H1 (cell line): ENCODE measurements around the gene CCNT2. TPM values are rescaled to one million over a fixed set of nuclear protein-coding genes. Genes with fewer than 3 reads are reported as not detected.

Experiments used
- CTCF ChIA-PET: fragments of 300-600 bp; sonication (Branson Sonifier 250); formaldehyde crosslinking; loops from one replicate; lab custom pipeline; 2021; ENCODE audit not compliant: partially characterized antibody; lab: Charles Lee
- POLR2A ChIA-PET: fragments of 300-600 bp; sonication (Branson Sonifier 250); formaldehyde crosslinking; loops from one replicate; lab custom pipeline; 2021; ENCODE audit warnings: inconsistent platforms; ENCODE audit not compliant: partially characterized antibody; lab: Charles Lee
- DNase-seq, 2 experiments: peaks; one replicate each; pipeline versions ENCODE4 v3.0.0 to v3.0.0-alpha.2; 2010 to 2022; ENCODE audit warnings: low spot score in 2 of 2, low read depth in 1 of 2, mixed read lengths in 1 of 2
- FAIRE-seq: peaks from 2 replicates; lab custom pipeline; 2011; peaks lifted over from hg19 to GRCh38; lab: Jason Lieb, UNC
- H2AFZ ChIP-seq: 2 replicates; pipeline ENCODE4 v1.8.1; 2012; ENCODE audit warnings: low read length, inconsistent platforms
- H2AK5ac ChIP-seq: 2 replicates; pipeline ENCODE4 v1.6.1; 2013; ENCODE audit warnings: low read depth, low read length
- H2BK120ac ChIP-seq: replicated peaks from 2 replicates; pipeline ENCODE3; 2013; ENCODE audit warnings: low read depth, low read length, inconsistent platforms
- H2BK12ac ChIP-seq: 2 replicates; pipeline ENCODE4 v1.6.1; 2013; ENCODE audit warnings: low read depth, low read length
- H2BK15ac ChIP-seq: 2 replicates; pipeline ENCODE4 v1.6.1; 2013; ENCODE audit warnings: low read length
- H2BK20ac ChIP-seq: 2 replicates; pipeline ENCODE4 v1.6.1; 2013; ENCODE audit warnings: low read length
- H2BK5ac ChIP-seq: 2 replicates; pipeline ENCODE4 v1.6.1; 2013; ENCODE audit warnings: low read depth, low read length
- H3K14ac ChIP-seq: 2 replicates; pipeline ENCODE4 v1.6.1; 2013; ENCODE audit warnings: inconsistent platforms; ENCODE audit not compliant: insufficient read length
- H3K18ac ChIP-seq: 2 replicates; pipeline ENCODE4 v1.6.1; 2013; ENCODE audit warnings: low read length; ENCODE audit errors: extremely low read depth
- H3K23ac ChIP-seq: 2 replicates; pipeline ENCODE4 v1.6.1; 2013; ENCODE audit warnings: inconsistent platforms; ENCODE audit not compliant: insufficient read length
- H3K23me2 ChIP-seq: 2 replicates; pipeline ENCODE4 v1.6.1; 2013; ENCODE audit warnings: low read depth, low read length
- H3K27ac ChIP-seq: 2 replicates; pipeline ENCODE4 v1.6.1; 2011; ENCODE audit warnings: low read depth, low read length, inconsistent platforms
- H3K27me3 ChIP-seq, 4 experiments: replicated peaks in 1 of 4; 1 replicate in 1 of 4; 2 replicates in 3 of 4; pipeline versions ENCODE4 v1.6.1 to v1.8.1; 2011 to 2013; ENCODE audit warnings: low read length in 3 of 4, mild to moderate bottlenecking in 3 of 4, inconsistent platforms in 2 of 4, mixed read lengths in 2 of 4, moderate library complexity in 1 of 4; ENCODE audit not compliant: control insufficient read depth in 3 of 4, insufficient read depth in 3 of 4; ENCODE audit errors: extremely low read depth in 1 of 4
- H3K36me3 ChIP-seq, 4 experiments: 2 replicates each; pipeline versions ENCODE4 v1.6.1 to v1.8.1; 2011 to 2013; ENCODE audit warnings: mild to moderate bottlenecking in 4 of 4, low read length in 3 of 4, moderate library complexity in 2 of 4, control low read depth in 1 of 4, inconsistent platforms in 1 of 4; ENCODE audit not compliant: insufficient read depth in 4 of 4, control insufficient read depth in 2 of 4
- H3K4ac ChIP-seq: replicated peaks from 2 replicates; pipeline ENCODE3; 2013; ENCODE audit warnings: low read length, low read depth, mixed read lengths, inconsistent platforms; ENCODE audit not compliant: insufficient read length
- H3K4me1 ChIP-seq, 4 experiments: replicated peaks in 1 of 4; 1 replicate in 1 of 4; 2 replicates in 3 of 4; pipeline versions ENCODE4 v1.6.1 to v1.8.1; 2011 to 2013; ENCODE audit warnings: low read length in 3 of 4, inconsistent platforms in 2 of 4, mixed read lengths in 1 of 4; ENCODE audit not compliant: insufficient read depth in 4 of 4, control insufficient read depth in 3 of 4
- H3K4me2 ChIP-seq, 2 experiments: 2 replicates each; pipeline versions ENCODE4 v1.6.1 to v1.8.1; 2011 to 2013; ENCODE audit warnings: low read depth in 2 of 2, low read length in 2 of 2, control low read depth in 1 of 2, inconsistent platforms in 1 of 2, mild to moderate bottlenecking in 1 of 2; ENCODE audit not compliant: insufficient read depth in 1 of 2
- H3K4me3 ChIP-seq, 4 experiments: fragments of 200-600, 300-600 bp in 1 of 4; sonication (generic), shearing (Covaris generic), sonication (Bioruptor Twin) in 1 of 4; 2 replicates each; pipeline versions ENCODE4 v1.5.1 to v1.8.1; 2011 to 2016; ENCODE audit warnings: low read length in 4 of 4, low read depth in 3 of 4, control low read depth in 2 of 4, inconsistent platforms in 2 of 4, mild to moderate bottlenecking in 2 of 4, mixed read lengths in 1 of 4, moderate library complexity in 1 of 4; ENCODE audit not compliant: insufficient read depth in 2 of 4; ENCODE audit errors: extremely low read depth in 1 of 4
- H3K56ac ChIP-seq: replicated peaks from 2 replicates; pipeline ENCODE3; 2013; ENCODE audit warnings: low read depth, mild to moderate bottlenecking, mixed read lengths, low read length, inconsistent platforms; ENCODE audit not compliant: insufficient read length
- H3K79me1 ChIP-seq: 2 replicates; pipeline ENCODE4 v1.6.1; 2013; ENCODE audit warnings: low read depth, low read length, control low read depth
- H3K79me2 ChIP-seq, 2 experiments: 2 replicates each; pipeline versions ENCODE4 v1.6.1 to v1.8.1; 2012 to 2013; ENCODE audit warnings: low read length in 2 of 2, mild to moderate bottlenecking in 2 of 2, inconsistent platforms in 1 of 2; ENCODE audit not compliant: insufficient read depth in 2 of 2, control insufficient read depth in 1 of 2
- H3K9ac ChIP-seq, 4 experiments: replicated peaks in 1 of 4; 1 replicate in 1 of 4; 2 replicates in 3 of 4; pipeline versions ENCODE4 v1.6.1 to v1.8.1; 2011 to 2013; ENCODE audit warnings: low read depth in 3 of 4, low read length in 3 of 4, control low read depth in 2 of 4, mild to moderate bottlenecking in 2 of 4, moderate library complexity in 2 of 4, inconsistent platforms in 1 of 4; ENCODE audit errors: extremely low read depth in 1 of 4
- H3K9me3 ChIP-seq, 2 experiments: 2 replicates each; pipeline versions ENCODE4 v1.6.1 to v1.8.1; 2012 to 2013; ENCODE audit warnings: mild to moderate bottlenecking in 2 of 2, moderate library complexity in 2 of 2, control low read depth in 1 of 2, inconsistent platforms in 1 of 2, low read depth in 1 of 2, low read length in 1 of 2, mixed read lengths in 1 of 2; ENCODE audit not compliant: insufficient read depth in 2 of 2
- H4K20me1 ChIP-seq, 2 experiments: replicated peaks in 1 of 2; 2 replicates each; pipeline versions ENCODE3 to v1.8.1; 2011 to 2013; ENCODE audit warnings: inconsistent platforms in 2 of 2, low read length in 2 of 2, mild to moderate bottlenecking in 1 of 2; ENCODE audit not compliant: insufficient read depth in 2 of 2, control insufficient read depth in 1 of 2
- H4K5ac ChIP-seq: 2 replicates; pipeline ENCODE4 v1.6.1; 2013; ENCODE audit warnings: low read length, low read depth, mixed read lengths, inconsistent platforms; ENCODE audit not compliant: insufficient read length
- H4K8ac ChIP-seq: 2 replicates; pipeline ENCODE4 v1.8.0; 2013; ENCODE audit warnings: mild to moderate bottlenecking, moderate library complexity, low read length, inconsistent platforms; ENCODE audit not compliant: insufficient read depth; ENCODE audit errors: extremely low read depth
- H4K91ac ChIP-seq: replicated peaks from 2 replicates; pipeline ENCODE3; 2013; ENCODE audit warnings: low read length, mixed read lengths, inconsistent platforms; ENCODE audit not compliant: insufficient read length
- BACH1 ChIP-seq: IDR thresholded peaks from 2 replicates; pipeline ENCODE4 v1.6.1; 2012; ENCODE audit warnings: low read length, improper control_type of control experiment
- CBX5 ChIP-seq: fragments of 300-800, 300-1000 bp; sonication (generic); IDR thresholded peaks from 2 replicates; pipeline ENCODE4 v1.7.1; 2016; ENCODE audit warnings: antibody characterized with exemption, low read length, low read depth
- CHD1 ChIP-seq: IDR thresholded peaks from 2 replicates; pipeline ENCODE4 v1.6.1; 2012; ENCODE audit warnings: low read depth, low read length, improper control_type of control experiment
- E2F6 ChIP-seq: IDR thresholded peaks from 2 replicates; pipeline ENCODE4 v1.6.1; 2012; ENCODE audit warnings: inconsistent platforms
- JUN ChIP-seq: IDR thresholded peaks from 2 replicates; pipeline ENCODE4 v1.6.1; 2011; ENCODE audit warnings: low read depth, mild to moderate bottlenecking, improper control_type of control experiment, low read length
- RBBP5 ChIP-seq: IDR thresholded peaks from 2 replicates; pipeline ENCODE4 v1.7.1; 2012; ENCODE audit warnings: low read depth, mild to moderate bottlenecking, inconsistent platforms, low read length, moderate library complexity, borderline replicate concordance
- RNF2 ChIP-seq: fragments of 200-900, 300-1000 bp; sonication (generic); IDR thresholded peaks from 2 replicates; pipeline ENCODE4 v1.7.1; 2016; ENCODE audit warnings: borderline replicate concordance, low read depth, mild to moderate bottlenecking, antibody characterized with exemption, low read length; ENCODE audit not compliant: poor library complexity, severe bottlenecking; ENCODE audit errors: missing control alignments
- RXRA ChIP-seq: IDR thresholded peaks from 2 replicates; pipeline ENCODE4 v1.6.1; 2011; ENCODE audit warnings: low read depth, mild to moderate bottlenecking, low read length, moderate library complexity; ENCODE audit not compliant: insufficient read depth
- WGBS, 2 experiments: shearing (Covaris generic) in 1 of 2; methylation state at CpG; one replicate each; pipeline versions ENCODE4 v1.1.6 to v1.1.7; 2013 to 2015; ENCODE audit warnings: low lambda C conversion rate in 2 of 2, mixed read lengths in 2 of 2, inconsistent platforms in 1 of 2, low coverage in 1 of 2, missing lambda C conversion rate in 1 of 2; ENCODE audit not compliant: insufficient replicate concordance in 2 of 2, insufficient coverage in 1 of 2, insufficient read length in 1 of 2; ENCODE audit errors: extremely low coverage in 1 of 2, missing lambda C conversion rate in 1 of 2; 5-methylcytosine and 5-hydroxymethylcytosine counted together
- polyA plus RNA-seq, 7 experiments: library from polyadenylated mRNA; depleted of rRNA in 3 of 7; stranded (reverse) in 5 of 7; unstranded in 2 of 7; fragments of >200 nt in 5 of 7; fragments of 200-250 nt in 2 of 7; gene quantifications; 1 replicate in 5 of 7; 2 replicates in 1 of 7; 4 replicates in 1 of 7; pipeline versions ENCODE4 v1.2.1 to v1.2.3, GENCODE V29; 2011 to 2013; ENCODE audit warnings: missing spikeins in 2 of 7, mixed read lengths in 2 of 7
- total RNA-seq: library from RNA; stranded (reverse); fragmentation: NEBNext Ultra II Directional; extraction: Animal tissue kit (Norgen Biotek cat#: 25700); gene quantifications from 2 replicates; pipeline ENCODE4 v1.2.1, GENCODE V29; 2021

Gene CCNT2
- total and polyA plus RNA-seq, 2 of the 8 experiments (the other 6 are each of a cell fraction or from before 2014, with no cell fraction given) = 13.0 to 39.7 TPM

GRCh38 chr2:134982603-134983002, 64.0 kb downstream of the CCNT2 start:
- POLR2A ChIA-PET = interaction anchor here (0.6 kb wide), 1 partner anchor 140 kb away, joined by 3 read pairs; no protein-coding TSS in a partner anchor
- Histone ChIP-seq H3K4me3 (no peak overlapping the region), H3K9ac (no peak overlapping the region), H3K9me3 (no peaks in the 10 kb centered on the region), H3K27me3 (no peaks in the 10 kb centered on the region), H2BK15ac (no peak overlapping the region)
- FAIRE-seq = no peak
- TF ChIP-seq RXRA = no peak
- no peak for TF ChIP-seq RBBP5
- no peak for TF ChIP-seq JUN
- no peak for TF ChIP-seq RNF2
- no peak for TF ChIP-seq CBX5
- no peak for TF ChIP-seq E2F6
- TF ChIP-seq CHD1 = no peak
- no peak for TF ChIP-seq BACH1
- TF ChIP-seq, all 59 proteins: peak for 0
- Histone ChIP-seq H2BK12ac (no peak overlapping the region), H2BK20ac (no peak overlapping the region), H2AFZ (no peak overlapping the region), H4K20me1 (no peaks in the 10 kb centered on the region), H3K79me2 (no peaks in the 10 kb centered on the region), H3K4me1 (no peaks in the 10 kb centered on the region), H4K8ac (no peak overlapping the region), H3K36me3 (no peaks in the 10 kb centered on the region), H3K27ac (no peak overlapping the region), H3K4ac (no peak overlapping the region), H3K56ac (no peak overlapping the region), H3K4me2 (no peak overlapping the region), H3K79me1 (no peaks in the 10 kb centered on the region), H2AK5ac (no peak overlapping the region), H4K91ac (no peak overlapping the region), H3K18ac (no peak overlapping the region), H3K23ac (no peak overlapping the region), H2BK5ac (no peak overlapping the region), H3K14ac (no peak overlapping the region), H2BK120ac (no peak overlapping the region), H3K23me2 (no peaks in the 10 kb centered on the region), H4K5ac (no peak overlapping the region)
- DNase-seq = no peak
- CTCF ChIA-PET = interaction anchor here (1.2 kb wide), 1 partner anchor 522 kb away, joined by 3 read pairs; no protein-coding TSS in a partner anchor
- 73% methylated on average over 1 of the region's 1 CpG; no CpG with 5 or more reads in 1 of the 2 experiments for WGBS, 2 experiments
